Motor neuron (in vitro differentiated cells): ENCODE data around the gene PSMB2. TPM values are rescaled to one million over a fixed set of nuclear protein-coding genes. Genes with fewer than 3 reads are reported as not detected.

Experiments used
- ATAC-seq, 8 experiments: fragments of 200-7000 bp; cut with Tn5 transposase; replicated peaks in 6 of 8; 2 replicates each; pipeline ENCODE4 v1.8.0; 2021; ENCODE audit warnings: mild to moderate bottlenecking in 8 of 8, moderate library complexity in 8 of 8
- H3K27ac ChIP-seq, 2 donors: fragments of 250-450 bp; sonication (Bioruptor Pico); 2 replicates each; pipeline ENCODE4 v1.9.0; 2021; ENCODE audit warnings: antibody characterized with exemption in 2 of 2, mild to moderate bottlenecking in 2 of 2, moderate library complexity in 1 of 2
- H3K4me1 ChIP-seq, 2 donors: fragments of 250-450 bp; sonication (Bioruptor Pico); replicated peaks in 1 of 2; 2 replicates each; pipeline ENCODE4 v1.6.1; 2021; ENCODE audit warnings: antibody characterized with exemption in 2 of 2, mild to moderate bottlenecking in 2 of 2, moderate library complexity in 1 of 2
- H3K4me3 ChIP-seq, 5 donors: fragments of 250-450 bp; sonication (Bioruptor Pico); 2 replicates each; pipeline ENCODE4 v1.9.0; 2021; ENCODE audit warnings: antibody characterized with exemption in 5 of 5, mild to moderate bottlenecking in 5 of 5, moderate library complexity in 4 of 5
- WGBS, 10 experiments: fragments of 450-650 bp; shearing (Covaris generic); methylation state at CpG; one replicate each; pipeline ENCODE4 v1.0.0; 2022; 5-methylcytosine and 5-hydroxymethylcytosine counted together
- in situ Hi-C, 9 experiments: fragments of 400-800 bp; cut with MboI; loops; one replicate each; pipeline ENCODE4 v1.15.0; 2021; ENCODE audit warnings: low sequenced_read_pairs in 9 of 9, low pct_unique_long_range_greater_than_20kb in 2 of 9; ENCODE audit not compliant: unreplicated experiment in 9 of 9
- total RNA-seq, 8 experiments: library from RNA; unstranded; fragments of 300-600 nt; gene quantifications; 2 replicates each; pipeline versions ENCODE4 v1.2.3 to v1.2.4, GENCODE V29; 2022

PSMB2 gene
- total RNA-seq, 8 experiments from 2014 or later: 50.1 to 109 (median 74.9) TPM

DNA sequence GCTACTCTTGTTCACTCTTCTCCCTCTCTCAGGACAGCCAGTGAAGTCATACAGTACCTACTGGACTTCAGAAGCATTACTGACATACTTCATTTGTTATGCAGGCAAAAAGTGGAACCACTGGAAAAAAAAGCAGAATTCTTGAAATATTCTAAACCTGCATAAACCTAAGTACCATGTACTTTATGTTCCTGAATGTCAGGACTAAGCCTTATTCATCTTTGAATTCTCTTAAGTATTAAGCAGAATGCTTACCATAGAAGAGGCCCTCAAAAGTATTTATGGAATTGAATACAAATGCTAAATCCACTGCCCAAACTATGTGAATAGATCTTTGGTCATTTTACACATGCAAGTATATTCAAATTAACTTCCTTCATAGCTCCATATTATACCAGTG, 7.8 kb downstream of the PSMB2 start:
- in situ Hi-C loops: no loop called here
- ATAC-seq: peak in 3 of 8 experiments; percentile 81 to 95 (median 88)
- no peak overlapping the region for H3K27ac ChIP-seq

GRCh38 chr1:35631396-35631795, 9.9 kb downstream of the PSMB2 start:
- no peak overlapping the region for H3K4me3 ChIP-seq
- no peaks in the 10 kb centered on the region for H3K4me1 ChIP-seq
- no peak for ATAC-seq
- no peak overlapping the region for H3K27ac ChIP-seq
- in situ Hi-C loops: no loop called here
- WGBS, 10 experiments: 76 to 100% (median 92%) methylated on average over 1 to 3 of the region's 3 CpGs; no CpG with 5 or more reads in 1 of the 10 experiments

More for the DNA sequence above, 7.8 kb downstream of the PSMB2 start:
- Histone ChIP-seq H3K4me1 (peaks cover 3 to 6% of the 10 kb centered on the region in 2 donors), H3K4me3 (no peak overlapping the region)

DNA sequence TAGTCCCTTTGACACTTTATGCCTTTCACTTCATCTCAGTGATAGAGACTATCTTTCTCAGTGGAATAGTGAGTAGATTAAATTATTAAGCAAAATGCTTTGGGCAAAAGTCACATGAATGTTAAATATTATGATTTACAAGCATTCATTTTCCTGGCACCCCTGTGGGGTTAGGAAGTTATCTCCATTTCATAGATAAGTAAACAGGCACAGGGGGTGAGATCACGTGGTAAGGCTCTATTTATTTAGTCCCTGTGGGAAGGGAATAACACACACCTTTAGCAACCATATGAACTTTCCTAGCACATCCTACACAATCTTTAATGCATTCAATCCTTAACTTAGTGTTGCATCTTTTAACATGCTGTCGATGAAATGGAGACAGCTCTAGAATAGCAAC, 12.3 kb downstream of the PSMB2 start:
- in situ Hi-C loops: no loop called here
- no peaks in the 10 kb centered on the region for H3K4me1 ChIP-seq
- 43 to 100% (median 81%) methylated on average over 1 to 2 of the region's 2 CpGs; no CpG with 5 or more reads in 2 of the 10 experiments for WGBS, 10 experiments
- no peak overlapping the region for H3K4me3 ChIP-seq
- no peak overlapping the region for H3K27ac ChIP-seq
- no peak for ATAC-seq

GRCh38 chr1:35623832-35624231, 17.5 kb downstream of the PSMB2 start:
- ATAC-seq: no peak
- H3K4me3 ChIP-seq: no peak overlapping the region
- H3K4me1 ChIP-seq: peaks cover 0 to 5% of the 10 kb centered on the region in 2 donors
- H3K27ac ChIP-seq: no peak overlapping the region
- in situ Hi-C loops: no loop called here

GRCh38 chr1:35622510-35623178, 18.7 kb downstream of the PSMB2 start:
- H3K27ac ChIP-seq: no peak overlapping the region
- in situ Hi-C loops: no loop called here
- ATAC-seq: peak in 6 of 8 experiments; percentile 42 to 85 (median 58)
- H3K4me1 ChIP-seq: peaks cover 0 to 5% of the 10 kb centered on the region in 2 donors
- no peak overlapping the region for H3K4me3 ChIP-seq
- 29 to 100% (median 53%) methylated on average over 1 to 4 of the region's 4 CpGs for WGBS, 10 experiments

DNA sequence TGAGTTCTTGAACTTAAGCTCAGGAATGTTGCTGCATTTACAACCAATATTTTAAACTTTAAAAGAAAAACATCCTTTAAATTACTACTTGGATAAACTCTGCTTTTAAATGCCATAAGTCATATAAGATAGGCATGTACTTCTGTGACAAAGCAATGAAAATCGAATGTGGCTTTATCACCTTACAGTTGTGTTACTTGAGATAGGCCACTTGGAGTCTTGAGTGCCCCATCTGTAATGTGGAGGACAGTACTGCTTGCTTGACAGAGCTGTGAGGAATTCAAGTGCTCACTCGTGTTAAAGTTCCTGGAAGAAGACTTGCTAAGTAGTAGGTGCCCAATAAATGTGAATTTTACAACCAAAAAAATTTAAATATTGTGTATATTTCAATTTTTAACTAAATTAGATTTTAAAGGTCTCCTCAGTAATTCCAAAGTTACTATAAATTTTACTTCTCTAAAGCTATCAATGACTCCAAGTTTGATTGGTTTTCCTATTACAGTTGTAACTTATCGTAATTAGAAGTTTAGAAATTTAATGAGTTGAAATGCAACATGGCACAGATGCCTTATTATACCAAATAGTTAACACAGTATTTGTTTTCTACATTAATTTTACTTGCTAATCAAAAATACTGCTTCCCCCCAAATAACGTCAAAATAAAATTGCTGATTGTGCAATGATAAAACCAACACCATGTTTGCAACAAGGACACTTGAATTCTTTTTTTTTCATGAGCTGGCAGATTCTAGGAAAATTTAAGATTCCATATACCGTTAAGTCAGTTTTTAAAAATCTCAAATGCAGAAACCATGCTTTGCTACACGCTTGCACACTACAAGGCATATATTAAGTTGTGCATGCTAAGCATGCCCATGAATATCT, 21.8 kb downstream of the PSMB2 start:
- H3K4me1 ChIP-seq: peaks cover 0 to 5% of the 10 kb centered on the region in 2 donors
- WGBS, 10 experiments: 71 to 97% (median 91%) methylated on average over 4 to 6 of the region's 6 CpGs
- in situ Hi-C loops: no loop called here

DNA sequence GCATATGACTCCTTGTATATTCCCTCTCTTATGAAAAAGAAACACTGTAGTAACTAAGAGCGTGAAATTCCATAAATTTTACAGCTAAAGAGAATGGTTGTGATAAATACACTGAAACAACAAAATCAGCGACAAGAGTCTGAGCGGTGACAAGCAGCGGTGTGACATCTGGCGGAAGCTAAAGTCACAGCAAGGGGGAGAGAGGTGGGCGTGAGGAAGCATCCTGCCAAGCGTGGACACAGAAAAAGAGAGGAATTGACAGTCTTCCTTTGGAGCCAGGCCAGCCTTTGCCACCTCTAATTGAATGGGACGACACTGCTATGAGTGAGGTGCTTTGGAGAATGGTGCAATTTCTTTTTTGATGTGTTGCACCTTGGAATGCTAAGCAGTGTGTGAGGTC, 25.9 kb downstream of the PSMB2 start:
- H3K27ac ChIP-seq: no peak overlapping the region
- no peak for ATAC-seq
- in situ Hi-C loops: no loop called here
- 56 to 100% (median 90%) methylated on average over 2 to 8 of the region's 8 CpGs; no CpG with 5 or more reads in 1 of the 10 experiments for WGBS, 10 experiments
- no peak overlapping the region for H3K4me3 ChIP-seq
- H3K4me1 ChIP-seq: no peaks in the 10 kb centered on the region

More for the DNA sequence above, 21.8 kb downstream of the PSMB2 start:
- no peak overlapping the region for H3K4me3 ChIP-seq
- no peak overlapping the region for H3K27ac ChIP-seq
- ATAC-seq: no peak

DNA sequence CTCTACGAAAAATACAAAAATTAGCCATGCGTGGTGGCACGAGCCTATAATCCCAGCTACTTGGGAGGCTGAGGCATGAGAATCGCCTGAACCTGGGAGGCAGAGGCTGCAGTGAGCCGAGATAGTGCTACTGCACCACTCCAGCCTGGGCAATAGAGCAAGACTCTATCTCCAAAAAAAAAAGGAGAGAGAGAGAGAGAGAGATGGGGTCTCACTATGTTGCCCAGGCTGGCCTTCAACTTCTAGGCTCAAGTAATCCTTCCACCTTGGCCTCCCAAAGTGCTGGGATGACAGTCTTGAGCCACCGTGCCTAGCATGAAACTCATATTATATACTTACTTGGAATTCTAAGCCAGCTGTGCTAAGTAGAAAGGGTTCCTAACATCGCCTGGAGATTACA, 29.7 kb downstream of the PSMB2 start:
- in situ Hi-C loops: no loop called here
- no peak for ATAC-seq
- Histone ChIP-seq H3K27ac (no peak overlapping the region), H3K4me3 (no peak overlapping the region), H3K4me1 (no peaks in the 10 kb centered on the region)
- WGBS, 10 experiments: 91 to 100% (median 98%) methylated on average over 1 to 7 of the region's 7 CpGs; no CpG with 5 or more reads in 2 of the 10 experiments

- 11 to 100% (median 75%) methylated on average over 1 to 4 of the region's 4 CpGs; no CpG with 5 or more reads in 1 of the 10 experiments for WGBS, 10 experiments
- peaks cover 0 to 5% of the 10 kb centered on the region in 2 donors for H3K4me1 ChIP-seq
- no peak for ATAC-seq
- no peak overlapping the region for H3K27ac ChIP-seq
- H3K4me3 ChIP-seq: no peak overlapping the region
- in situ Hi-C loops: no loop called here
Measured at GRCh38 chr1:35605867-35606182, 35.5 kb downstream of the PSMB2 start.

DNA sequence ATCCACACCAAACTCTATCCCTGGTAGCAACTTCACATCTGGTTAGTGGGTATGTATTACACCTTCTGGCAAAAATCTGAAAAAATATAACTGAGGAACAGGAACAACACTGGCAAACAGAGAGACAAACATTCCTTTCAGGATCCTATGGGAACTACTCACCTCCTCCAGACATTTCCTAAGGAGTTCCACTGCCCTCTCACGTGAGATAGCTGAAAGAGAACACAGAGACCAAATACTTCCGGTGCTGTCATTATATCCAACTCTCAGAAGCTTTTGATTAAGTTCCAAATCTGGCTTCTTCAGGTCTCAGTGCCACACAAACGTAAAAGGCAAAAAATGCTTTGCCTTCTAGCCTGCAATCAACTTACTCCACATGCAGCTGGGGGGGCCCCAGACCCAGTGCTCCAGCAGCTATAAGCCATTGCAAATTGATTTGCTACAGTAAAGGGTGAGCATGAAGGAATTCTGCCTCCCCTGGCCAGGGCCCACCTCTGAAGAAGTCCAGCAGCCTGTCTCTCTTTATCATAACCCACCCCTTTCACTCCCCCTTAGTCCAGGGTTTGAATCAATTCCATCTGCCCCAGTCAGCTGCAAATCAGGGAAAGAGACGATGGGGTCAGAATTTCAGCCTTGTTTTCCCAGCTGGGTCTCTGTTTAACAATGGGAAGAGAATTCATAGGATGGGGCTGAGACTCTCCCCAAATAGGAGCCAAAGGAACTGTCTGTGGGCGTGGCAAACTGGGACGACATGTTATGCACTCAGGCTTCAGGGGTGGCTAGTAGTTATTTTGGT, 36.1 kb downstream of the PSMB2 start:
- Histone ChIP-seq H3K4me3 (no peak overlapping the region), H3K27ac (no peak overlapping the region), H3K4me1 (peaks cover 0 to 5% of the 10 kb centered on the region in 2 donors)
- ATAC-seq: no peak
- in situ Hi-C loops: no loop called here
- WGBS, 10 experiments: 50 to 93% (median 71%) methylated on average over 1 to 6 of the region's 6 CpGs

DNA sequence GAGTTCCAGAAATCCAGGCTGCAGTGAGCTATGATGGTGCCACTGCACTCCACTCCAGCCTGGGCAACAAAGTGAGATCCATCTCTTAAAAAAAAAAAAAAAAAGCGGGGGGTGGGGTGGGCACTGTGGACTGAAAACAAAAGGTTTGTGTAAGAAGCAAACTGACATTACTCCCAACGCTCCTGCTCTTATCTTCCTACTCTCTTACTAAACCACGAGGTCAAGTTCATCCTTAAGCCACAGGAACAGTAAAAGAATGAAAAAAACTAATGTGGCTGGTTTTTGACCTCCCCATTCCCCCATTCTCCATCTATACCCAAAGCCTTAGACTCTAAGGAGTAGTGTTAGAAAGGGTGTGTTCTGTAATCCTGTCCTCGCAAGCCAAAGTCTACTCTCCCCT, 37.4 kb downstream of the PSMB2 start:
- in situ Hi-C loops: no loop called here
- H3K27ac ChIP-seq: no peak overlapping the region
- WGBS, 10 experiments: 82 to 100% (median 93%) methylated on average over 1 to 4 of the region's 4 CpGs
- ATAC-seq: no peak
- H3K4me3 ChIP-seq: no peak overlapping the region
- H3K4me1 ChIP-seq: peaks cover 0 to 5% of the 10 kb centered on the region in 2 donors

GRCh38 chr1:35603468-35603867, 37.9 kb downstream of the PSMB2 start:
- 80 to 100% (median 93%) methylated on average over 1 to 3 of the region's 3 CpGs; no CpG with 5 or more reads in 4 of the 10 experiments for WGBS, 10 experiments
- Histone ChIP-seq H3K4me3 (no peak overlapping the region), H3K4me1 (peaks cover 0 to 5% of the 10 kb centered on the region in 2 donors), H3K27ac (no peak overlapping the region)
- no peak for ATAC-seq
- in situ Hi-C loops: no loop called here

GRCh38 chr1:35600593-35600992, 40.7 kb downstream of the PSMB2 start:
- in situ Hi-C loops: no loop called here

More at GRCh38 chr1:35600593-35600992, 40.7 kb downstream of the PSMB2 start:
- Histone ChIP-seq H3K4me1 (peaks cover 0 to 4% of the 10 kb centered on the region in 2 donors), H3K4me3 (no peak overlapping the region), H3K27ac (no peak overlapping the region)
- WGBS, 10 experiments: 79 to 100% (median 91%) methylated on average over 1 to 3 of the region's 3 CpGs; no CpG with 5 or more reads in 2 of the 10 experiments
- ATAC-seq: peak in 1 of 8 experiments; percentile 39
